HEK293 (cell line): ENCODE results near the gene SNTB2.

Source experiments
- CTCF ChIA-PET: fragments of 350-600 bp; formaldehyde crosslinking; extraction: SDS; loops from one replicate; lab custom pipeline; 2021; ENCODE audit warnings: antibody characterized with exemption; lab: Yijun Ruan, JAX
- POLR2A ChIA-PET: fragments of 300-600 bp; formaldehyde crosslinking; extraction: SDS; loops from one replicate; lab custom pipeline; 2020; ENCODE audit warnings: antibody characterized with exemption, inconsistent platforms; lab: Yijun Ruan, JAX
- H3K27ac ChIP-seq: fragments of 200-500 bp; sonication (Bioruptor generic); 2 replicates; pipeline ENCODE4 v1.5.1; 2014; ENCODE audit warnings: low read depth, low read length, control low read depth, inconsistent platforms; ENCODE audit errors: extremely low read depth
- H3K36me3 ChIP-seq, 2 experiments: fragments of 200-500 bp in 1 of 2; sonication (Bioruptor generic) in 1 of 2; 1 replicate in 1 of 2; 2 replicates in 1 of 2; pipeline ENCODE4 v1.5.1; 2014 to 2017; ENCODE audit warnings: inconsistent platforms in 2 of 2, low read length in 2 of 2; ENCODE audit not compliant: control insufficient read depth in 2 of 2, insufficient read depth in 1 of 2
- H3K4me1 ChIP-seq: fragments of 200-500 bp; sonication (Bioruptor generic); 2 replicates; pipeline ENCODE4 v1.5.1; 2014; ENCODE audit warnings: mild to moderate bottlenecking, low read length, inconsistent platforms; ENCODE audit not compliant: control insufficient read depth, insufficient read depth
- H3K4me3 ChIP-seq: 2 replicates; pipeline ENCODE4 v1.5.1; 2011; ENCODE audit warnings: low read depth, mild to moderate bottlenecking, control low read depth, low read length, moderate library complexity
- H3K9me3 ChIP-seq: fragments of 200-500 bp; sonication (Bioruptor generic); 2 replicates; pipeline ENCODE4 v1.5.1; 2014; ENCODE audit warnings: low read depth, low read length, inconsistent platforms; ENCODE audit not compliant: control insufficient read depth, insufficient read depth
- KLF16 ChIP-seq: fragments of 450-650 bp; formaldehyde crosslinking; IDR thresholded peaks from 2 replicates; pipeline ENCODE4 v1.5.1; 2017; ENCODE audit warnings: missing biosample characterization, missing genetic modification characterization
- KLF9 ChIP-seq: fragments of 450-650 bp; formaldehyde crosslinking; IDR thresholded peaks from 2 replicates; pipeline ENCODE4 v1.5.1; 2016; ENCODE audit warnings: missing biosample characterization, missing genetic modification characterization, low read depth
- PBX3 ChIP-seq: sonication (generic); formaldehyde crosslinking; IDR thresholded peaks from 2 replicates; pipeline ENCODE4 v1.8.1; 2022; ENCODE audit warnings: mild to moderate bottlenecking, moderate library complexity, missing genetic modification reagents
- PRDM2 ChIP-seq: fragments of 450-650 bp; formaldehyde crosslinking; IDR thresholded peaks from 2 replicates; pipeline ENCODE4 v1.5.1; 2016; ENCODE audit warnings: missing biosample characterization, missing genetic modification characterization, borderline replicate concordance
- REPIN1 ChIP-seq: fragments of 450-650 bp; formaldehyde crosslinking; IDR thresholded peaks from 2 replicates; pipeline ENCODE4 v1.5.1; 2017; ENCODE audit warnings: missing biosample characterization, missing genetic modification characterization, low read depth
- SETDB1 ChIP-seq: IDR thresholded peaks from one replicate; pipeline ENCODE4 v1.6.1; 2017; ENCODE audit warnings: mild to moderate bottlenecking, low read length, moderate library complexity, mixed read lengths; ENCODE audit not compliant: insufficient read length
- SP3 ChIP-seq: fragments of 450-650 bp; formaldehyde crosslinking; IDR thresholded peaks from 2 replicates; pipeline ENCODE4 v1.5.1; 2016; ENCODE audit warnings: missing biosample characterization, missing genetic modification characterization
- TCF7L2 ChIP-seq: IDR thresholded peaks from 2 replicates; pipeline ENCODE4 v1.6.1; 2011; ENCODE audit warnings: low read depth, mild to moderate bottlenecking, inconsistent platforms, low read length, moderate library complexity, borderline replicate concordance
- TRIM28 ChIP-seq: IDR thresholded peaks from 2 replicates; pipeline ENCODE4 v1.6.1; 2011; ENCODE audit warnings: low read length, control low read depth, borderline replicate concordance
- ZBTB1 ChIP-seq: fragments of 450-650 bp; formaldehyde crosslinking; IDR thresholded peaks from 2 replicates; pipeline ENCODE4 v1.5.1; 2016; ENCODE audit warnings: missing biosample characterization, missing genetic modification characterization
- ZNF138 ChIP-seq: fragments of 450-650 bp; formaldehyde crosslinking; IDR thresholded peaks from 2 replicates; pipeline ENCODE4 v1.5.1; 2016; ENCODE audit warnings: missing biosample characterization, missing genetic modification characterization, borderline replicate concordance
- ZNF416 ChIP-seq: fragments of 450-650 bp; formaldehyde crosslinking; IDR thresholded peaks from 2 replicates; pipeline ENCODE4 v1.5.1; 2016; ENCODE audit warnings: missing biosample characterization, missing genetic modification characterization
- ZNF558 ChIP-seq: fragments of 450-650 bp; formaldehyde crosslinking; IDR thresholded peaks from 2 replicates; pipeline ENCODE4 v1.5.1; 2016; ENCODE audit warnings: missing biosample characterization, missing genetic modification characterization
- ZNF701 ChIP-seq: fragments of 450-650 bp; formaldehyde crosslinking; IDR thresholded peaks from 2 replicates; pipeline ENCODE4 v1.5.1; 2016; ENCODE audit warnings: missing biosample characterization, missing genetic modification characterization
- ZNF777 ChIP-seq: fragments of 450-650 bp; formaldehyde crosslinking; IDR thresholded peaks from 2 replicates; pipeline ENCODE4 v1.5.1; 2017; ENCODE audit warnings: missing biosample characterization, missing genetic modification characterization, borderline replicate concordance
- ZNF830 ChIP-seq: fragments of 450-650 bp; IDR thresholded peaks from 2 replicates; pipeline ENCODE4 v1.5.0; 2018; ENCODE audit warnings: missing biosample characterization, missing genetic modification characterization, low read depth, mild to moderate bottlenecking, moderate library complexity
- TF ChIP-seq, protein P1 (sequence below): fragments of 450-650 bp; formaldehyde crosslinking; IDR thresholded peaks from 2 replicates; pipeline ENCODE4; 2016; ENCODE audit warnings: missing biosample characterization, missing genetic modification characterization

SNTB2 gene

GRCh38 chr16:69334696-69335095, 147.7 kb downstream of the SNTB2 start:
- POLR2A ChIA-PET, result no interaction called here
- Histone ChIP-seq H3K36me3 (peaks cover 13 to 55% of the 10 kb centered on the region in 2 experiments; a peak in 2 of 3 replicates), H3K9me3 (no peaks in the 10 kb centered on the region), H3K27ac (no peak overlapping the region), H3K4me1 (no peaks in the 10 kb centered on the region), H3K4me3 (no peak overlapping the region)
- no peak for TF ChIP-seq PBX3 (CRISPR knock-in tag)
- TF ChIP-seq, protein P1, sequence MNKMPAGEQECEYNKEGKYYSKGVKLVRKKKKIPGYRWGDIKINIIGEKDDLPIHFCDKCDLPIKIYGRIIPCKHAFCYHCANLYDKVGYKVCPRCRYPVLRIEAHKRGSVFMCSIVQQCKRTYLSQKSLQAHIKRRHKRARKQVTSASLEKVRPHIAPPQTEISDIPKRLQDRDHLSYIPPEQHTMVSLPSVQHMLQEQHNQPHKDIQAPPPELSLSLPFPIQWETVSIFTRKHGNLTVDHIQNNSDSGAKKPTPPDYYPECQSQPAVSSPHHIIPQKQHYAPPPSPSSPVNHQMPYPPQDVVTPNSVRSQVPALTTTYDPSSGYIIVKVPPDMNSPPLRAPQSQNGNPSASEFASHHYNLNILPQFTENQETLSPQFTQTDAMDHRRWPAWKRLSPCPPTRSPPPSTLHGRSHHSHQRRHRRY (tag by site-specific recombination), result no peak
- no peak for TF ChIP-seq ZNF138 (tag by site-specific recombination)
- TF ChIP-seq ZNF830 (tag by site-specific recombination), result no peak
- no peak for TF ChIP-seq SETDB1
- no peak for TF ChIP-seq KLF9 (tag by site-specific recombination)
- no peak for TF ChIP-seq ZBTB1
- TF ChIP-seq TCF7L2, result no peak
- no peak for TF ChIP-seq PRDM2 (tag by site-specific recombination)
- TF ChIP-seq TRIM28, result no peak
- no peak for TF ChIP-seq SP3 (tag by site-specific recombination)
- CTCF ChIA-PET, result no interaction called here

DNA sequence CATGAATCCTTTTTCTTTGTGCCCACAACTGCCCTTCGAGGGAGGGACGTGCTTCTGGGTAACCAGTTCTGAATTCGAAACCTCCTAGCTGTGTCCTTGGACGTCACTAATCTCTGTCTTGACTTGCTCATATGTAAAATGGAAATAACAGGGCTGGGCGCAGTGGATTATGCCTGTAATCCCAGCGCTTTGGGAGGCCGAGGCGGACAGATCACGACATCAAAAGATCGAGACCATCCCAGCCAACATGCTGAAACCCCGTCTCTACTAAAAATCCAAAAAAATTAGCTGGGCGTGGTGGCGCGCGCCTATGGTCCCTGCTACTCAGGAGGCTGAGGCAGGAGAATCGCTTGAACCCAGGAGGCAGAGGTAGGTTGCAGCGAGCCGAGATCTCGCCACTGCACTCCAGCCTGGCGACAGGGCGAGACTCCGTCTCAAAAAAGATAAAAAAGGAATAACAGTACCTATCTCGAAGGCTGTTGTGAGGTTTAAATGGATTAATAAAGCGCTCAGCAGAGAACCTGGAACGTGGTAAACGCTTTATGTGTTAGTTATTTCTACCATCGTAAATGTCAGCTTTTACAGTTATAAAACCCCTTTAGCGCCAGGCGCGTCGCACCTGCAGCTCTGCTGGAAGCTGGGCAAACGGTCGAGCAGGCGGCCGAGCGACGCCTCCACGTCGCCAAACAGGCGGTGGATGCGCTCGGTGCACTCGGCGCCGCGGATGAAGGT, 151.8 kb downstream of the SNTB2 start:
- peak overlapping the region; percentile 66 for H3K27ac ChIP-seq
- no peaks in the 10 kb centered on the region for H3K9me3 ChIP-seq
- peak overlapping the region; percentile 86 for H3K4me3 ChIP-seq
- peaks cover 18 to 67% of the 10 kb centered on the region in 2 experiments; a peak in 2 of 3 replicates for H3K36me3 ChIP-seq
- ChIA-PET CTCF (interaction anchor here (0.5 to 0.6 kb wide), 2 partner anchors 12 to 266 kb away, joined by 3 read pairs; no protein-coding TSS in a partner anchor), POLR2A (interaction anchor here (5.2 kb wide), 1 partner anchor 10 kb away, joined by 27 read pairs; the partner anchor contains the start of gene PDF)
- TF ChIP-seq ZNF777 (tag by site-specific recombination) (no peak), ZNF416 (tag by site-specific recombination) (no peak), REPIN1 (tag by site-specific recombination) (0 out of 2 replicates have a peak, but pooled peaks have one; percentile 25), ZNF558 (tag by site-specific recombination) (no peak), ZNF701 (tag by site-specific recombination) (no peak), KLF16 (peak; percentile 22; the same call in 1 of the 2 replicates)
- H3K4me1 ChIP-seq, result no peaks in the 10 kb centered on the region
